ENCODE results near the gene HSBP1L1. TPM values are rescaled to one million over a fixed set of nuclear protein-coding genes. Genes with fewer than 3 reads are reported as not detected.

The HSBP1L1 gene
- total and polyA plus RNA-seq, 2 donors (not counting 1 experiment from before 2014, with no cell fraction given), result 13.4 to 24.6 TPM

GRCh38 chr18:79961527-79962291, 2.7 kb upstream of the HSBP1L1 start:
- H3K27me3 ChIP-seq (ENCODE audit: control insufficient read depth, insufficient read depth, low read length), result no peaks in the 10 kb centered on the region
- no peak for TF ChIP-seq EZH2 (IDR thresholded peaks at IDR 0.05; ENCODE audit: low read length, missing control alignments)
- TF ChIP-seq, protein P1, sequence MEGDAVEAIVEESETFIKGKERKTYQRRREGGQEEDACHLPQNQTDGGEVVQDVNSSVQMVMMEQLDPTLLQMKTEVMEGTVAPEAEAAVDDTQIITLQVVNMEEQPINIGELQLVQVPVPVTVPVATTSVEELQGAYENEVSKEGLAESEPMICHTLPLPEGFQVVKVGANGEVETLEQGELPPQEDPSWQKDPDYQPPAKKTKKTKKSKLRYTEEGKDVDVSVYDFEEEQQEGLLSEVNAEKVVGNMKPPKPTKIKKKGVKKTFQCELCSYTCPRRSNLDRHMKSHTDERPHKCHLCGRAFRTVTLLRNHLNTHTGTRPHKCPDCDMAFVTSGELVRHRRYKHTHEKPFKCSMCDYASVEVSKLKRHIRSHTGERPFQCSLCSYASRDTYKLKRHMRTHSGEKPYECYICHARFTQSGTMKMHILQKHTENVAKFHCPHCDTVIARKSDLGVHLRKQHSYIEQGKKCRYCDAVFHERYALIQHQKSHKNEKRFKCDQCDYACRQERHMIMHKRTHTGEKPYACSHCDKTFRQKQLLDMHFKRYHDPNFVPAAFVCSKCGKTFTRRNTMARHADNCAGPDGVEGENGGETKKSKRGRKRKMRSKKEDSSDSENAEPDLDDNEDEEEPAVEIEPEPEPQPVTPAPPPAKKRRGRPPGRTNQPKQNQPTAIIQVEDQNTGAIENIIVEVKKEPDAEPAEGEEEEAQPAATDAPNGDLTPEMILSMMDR (conservative IDR thresholded peaks at IDR 0.05 in 1 of 2, IDR thresholded peaks at IDR 0.05 in 1 of 2; ENCODE audit: low read depth in 1 of 2, low read length in 2 of 2), result no peak
- no peaks in the 10 kb centered on the region for H3K9me3 ChIP-seq (ENCODE audit: control insufficient read depth, insufficient read depth, low read depth, low read length)
- no peaks in the 10 kb centered on the region for H3K79me2 ChIP-seq (ENCODE audit: control insufficient read depth, insufficient read depth, low read length)
- no peak overlapping the region for H3K9ac ChIP-seq (ENCODE audit: insufficient read depth, low read length)
- no peak overlapping the region for H3K4me2 ChIP-seq (ENCODE audit: extremely low read depth, insufficient read depth, low read length)
- no peaks in the 10 kb centered on the region for H3K36me3 ChIP-seq (ENCODE audit: control insufficient read depth, insufficient read depth, low read length)
- H3K4me1 ChIP-seq (ENCODE audit: control insufficient read depth, extremely low read depth, insufficient read depth, low read length), result peaks cover 7% of the 10 kb centered on the region
- no peak overlapping the region for H3K27ac ChIP-seq (ENCODE audit: insufficient read depth, low read length)
- no peaks in the 10 kb centered on the region for H4K20me1 ChIP-seq (ENCODE audit: control insufficient read depth, extremely low read depth, insufficient read depth, low read length)
- DNase-seq (ENCODE audit: low read depth in 2 of 2), result peak in 1 of 2 donors; percentile 55
- H2AFZ ChIP-seq (ENCODE audit: low read length), result no peak overlapping the region
- no peak overlapping the region for H3K4me3 ChIP-seq (replicated peaks in 1 of 4; ENCODE audit: control extremely low read depth in 1 of 4, insufficient read depth in 1 of 4, low read depth in 3 of 4, low read length in 4 of 4)

DNA sequence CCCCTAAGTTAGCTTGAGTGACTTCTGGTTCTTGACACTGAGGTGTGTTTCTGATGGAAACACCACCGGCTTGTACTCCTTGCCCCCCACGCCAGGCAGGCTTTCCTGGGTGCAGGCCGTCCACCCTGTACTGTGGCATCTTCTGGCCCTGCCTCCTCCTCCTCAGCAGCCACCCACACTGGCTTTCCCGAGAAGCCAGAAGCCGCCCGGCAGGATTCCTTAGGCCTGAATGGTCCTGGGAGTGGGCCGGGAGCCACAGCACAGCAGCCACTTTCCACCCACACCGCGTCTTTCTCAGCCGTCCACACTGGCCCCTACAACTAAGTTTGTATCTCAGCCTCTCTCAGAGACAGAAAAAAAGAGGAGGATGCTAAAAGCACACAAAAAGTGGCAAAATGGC, 2.1 kb upstream of the HSBP1L1 start:
- H3K4me3 ChIP-seq (replicated peaks in 1 of 4; ENCODE audit: control extremely low read depth in 1 of 4, insufficient read depth in 1 of 4, low read depth in 3 of 4, low read length in 4 of 4), result no peak overlapping the region
- H3K79me2 ChIP-seq (ENCODE audit: control insufficient read depth, insufficient read depth, low read length), result no peaks in the 10 kb centered on the region
- no peak overlapping the region for H3K4me2 ChIP-seq (ENCODE audit: extremely low read depth, insufficient read depth, low read length)
- H3K9ac ChIP-seq (ENCODE audit: insufficient read depth, low read length), result no peak overlapping the region
- H3K4me1 ChIP-seq (ENCODE audit: control insufficient read depth, extremely low read depth, insufficient read depth, low read length), result peaks cover 7% of the 10 kb centered on the region
- H3K27me3 ChIP-seq (ENCODE audit: control insufficient read depth, insufficient read depth, low read length), result no peaks in the 10 kb centered on the region
- H3K36me3 ChIP-seq (ENCODE audit: control insufficient read depth, insufficient read depth, low read length), result no peaks in the 10 kb centered on the region
- H3K27ac ChIP-seq (ENCODE audit: insufficient read depth, low read length), result no peak overlapping the region
- no peaks in the 10 kb centered on the region for H4K20me1 ChIP-seq (ENCODE audit: control insufficient read depth, extremely low read depth, insufficient read depth, low read length)
- TF ChIP-seq, protein P1 (conservative IDR thresholded peaks at IDR 0.05 in 1 of 2, IDR thresholded peaks at IDR 0.05 in 1 of 2; ENCODE audit: low read depth in 1 of 2, low read length in 2 of 2), result no peak
- TF ChIP-seq EZH2 (IDR thresholded peaks at IDR 0.05; ENCODE audit: low read length, missing control alignments), result no peak
- H2AFZ ChIP-seq (ENCODE audit: low read length), result no peak overlapping the region
- H3K9me3 ChIP-seq (ENCODE audit: control insufficient read depth, insufficient read depth, low read depth, low read length), result no peaks in the 10 kb centered on the region
- DNase-seq (ENCODE audit: low read depth in 2 of 2), result peak in 1 of 2 donors; percentile 84

DNA sequence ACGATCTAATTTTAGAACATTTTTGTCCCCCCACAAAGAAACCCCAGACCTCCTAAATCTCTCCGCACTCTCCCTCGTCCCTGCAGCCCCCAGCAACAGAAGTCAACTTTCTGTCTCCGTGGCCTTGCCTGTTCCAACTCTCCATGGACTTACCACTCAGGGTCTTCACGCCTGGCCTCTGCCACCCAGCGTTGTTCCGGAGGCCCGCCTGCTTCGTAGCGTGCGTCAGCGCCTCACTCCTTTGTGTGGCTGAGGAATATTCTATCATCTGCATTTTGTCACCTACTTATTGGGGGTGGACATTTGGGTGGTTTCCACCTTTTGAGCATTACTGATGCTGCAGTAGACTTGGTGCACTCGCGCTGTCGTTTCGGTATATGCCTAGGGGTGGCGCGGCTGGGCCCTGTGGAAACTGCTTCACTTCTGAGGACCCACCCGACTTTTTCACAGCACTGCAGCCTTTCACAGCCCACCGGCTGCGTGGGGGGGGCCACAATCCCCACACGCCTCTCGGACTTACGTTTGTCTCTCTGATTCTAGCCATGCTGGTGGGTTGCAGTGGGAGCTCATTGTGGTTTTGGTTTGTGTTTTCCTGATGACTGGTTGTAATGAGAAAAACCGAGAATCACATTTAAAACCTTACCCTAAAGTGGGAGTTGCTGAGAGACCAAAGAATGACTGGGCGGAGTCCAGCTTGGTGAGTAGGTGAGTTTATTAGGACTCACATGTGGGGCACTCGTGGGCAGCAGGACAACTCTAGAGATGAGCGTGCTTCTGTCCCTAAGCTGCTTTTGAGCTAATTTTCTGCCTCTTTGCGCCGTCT, 1.4 kb upstream of the HSBP1L1 start:
- H3K4me2 ChIP-seq (ENCODE audit: extremely low read depth, insufficient read depth, low read length), result no peak overlapping the region
- H3K27me3 ChIP-seq (ENCODE audit: control insufficient read depth, insufficient read depth, low read length), result no peaks in the 10 kb centered on the region
- no peaks in the 10 kb centered on the region for H3K9me3 ChIP-seq (ENCODE audit: control insufficient read depth, insufficient read depth, low read depth, low read length)
- no peak overlapping the region for H3K9ac ChIP-seq (ENCODE audit: insufficient read depth, low read length)
- no peaks in the 10 kb centered on the region for H4K20me1 ChIP-seq (ENCODE audit: control insufficient read depth, extremely low read depth, insufficient read depth, low read length)
- H3K36me3 ChIP-seq (ENCODE audit: control insufficient read depth, insufficient read depth, low read length), result no peaks in the 10 kb centered on the region
- H3K4me3 ChIP-seq (replicated peaks in 1 of 4; ENCODE audit: control extremely low read depth in 1 of 4, insufficient read depth in 1 of 4, low read depth in 3 of 4, low read length in 4 of 4), result no peak overlapping the region
- no peak overlapping the region for H2AFZ ChIP-seq (ENCODE audit: low read length)
- DNase-seq (ENCODE audit: low read depth in 2 of 2), result peak in 1 of 2 donors; percentile 23
- peaks cover 7% of the 10 kb centered on the region for H3K4me1 ChIP-seq (ENCODE audit: control insufficient read depth, extremely low read depth, insufficient read depth, low read length)
- H3K27ac ChIP-seq (ENCODE audit: insufficient read depth, low read length), result no peak overlapping the region
- no peaks in the 10 kb centered on the region for H3K79me2 ChIP-seq (ENCODE audit: control insufficient read depth, insufficient read depth, low read length)
- TF ChIP-seq, protein P1 (conservative IDR thresholded peaks at IDR 0.05 in 1 of 2, IDR thresholded peaks at IDR 0.05 in 1 of 2; ENCODE audit: low read depth in 1 of 2, low read length in 2 of 2), result no peak
- no peak for TF ChIP-seq EZH2 (IDR thresholded peaks at IDR 0.05; ENCODE audit: low read length, missing control alignments)

All from fibroblast of lung (primary cell).